T1000 (cell line): ENCODE data around the gene MAST3.
"Not testable (repeated sequence)": the region's sequence is repeated elsewhere in the genome, so short reads cannot be mapped to it uniquely, and the experiment has no call there.

Source experiments
- DNase-seq: peaks from one replicate; lab custom pipeline; 2025; ENCODE audit warnings: mixed read lengths; lab: John Stamatoyannopoulos, UW

MAST3 gene

DNA sequence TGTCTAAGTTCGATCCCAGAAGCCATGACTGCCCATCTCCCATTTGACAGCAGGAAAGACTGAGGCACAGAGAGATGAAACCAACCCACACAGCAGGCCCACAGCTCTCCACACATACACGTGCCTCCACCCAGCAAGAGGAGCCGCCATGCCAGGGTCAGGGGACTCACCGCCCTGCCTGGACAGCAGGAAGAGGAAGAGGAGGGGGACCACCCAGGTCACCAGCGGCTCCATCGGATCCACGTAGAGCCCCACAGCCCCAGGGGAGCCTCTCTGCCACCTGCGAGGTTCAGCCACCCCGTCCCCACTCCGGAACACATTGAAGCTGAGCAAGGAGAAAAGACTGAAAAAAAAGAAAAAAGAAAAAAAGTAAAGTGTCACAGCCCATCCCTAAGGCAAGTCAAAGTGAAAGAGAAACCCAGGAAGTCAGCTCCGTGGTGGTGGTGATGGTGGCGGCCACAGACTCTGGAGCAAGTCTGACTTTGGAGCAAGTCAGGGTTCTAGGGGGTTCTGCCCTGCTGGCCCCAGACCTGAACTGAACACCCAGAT, 10.9 kb upstream of the MAST3 start, which contains the start of gene IL12RB1:
TSS of gene IL12RB1 (minus strand) at position 345 of the 549 bp plus-strand sequence. CDS start at position 234, 111 bp downstream.
- no peak for DNase-seq

DNA sequence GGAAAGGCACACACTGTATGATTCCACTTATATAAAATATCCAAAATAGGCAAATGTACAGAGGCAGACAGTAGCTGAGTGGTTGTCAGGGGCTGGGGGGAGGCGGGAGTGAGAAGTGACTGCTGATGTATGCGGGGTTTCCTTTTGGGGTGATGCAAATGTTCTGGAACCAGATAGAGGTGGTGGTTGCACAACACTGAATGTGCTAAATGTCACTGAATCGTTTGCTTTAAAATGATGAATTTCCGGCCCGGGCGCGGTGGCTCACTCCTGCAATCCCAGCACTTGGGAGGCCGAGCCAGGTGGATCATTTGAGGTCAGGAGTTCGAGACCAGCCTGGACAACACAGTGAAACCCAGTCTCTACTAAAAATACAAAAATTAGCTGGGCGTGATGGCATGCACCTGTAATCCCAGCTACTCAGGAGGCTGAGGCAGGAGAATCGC, 8.5 kb upstream of the MAST3 start:
- not testable (repeated sequence) for DNase-seq

- no peak for DNase-seq
Measured at GRCh38 chr19:18089726-18090125, 7.9 kb upstream of the MAST3 start.

DNA sequence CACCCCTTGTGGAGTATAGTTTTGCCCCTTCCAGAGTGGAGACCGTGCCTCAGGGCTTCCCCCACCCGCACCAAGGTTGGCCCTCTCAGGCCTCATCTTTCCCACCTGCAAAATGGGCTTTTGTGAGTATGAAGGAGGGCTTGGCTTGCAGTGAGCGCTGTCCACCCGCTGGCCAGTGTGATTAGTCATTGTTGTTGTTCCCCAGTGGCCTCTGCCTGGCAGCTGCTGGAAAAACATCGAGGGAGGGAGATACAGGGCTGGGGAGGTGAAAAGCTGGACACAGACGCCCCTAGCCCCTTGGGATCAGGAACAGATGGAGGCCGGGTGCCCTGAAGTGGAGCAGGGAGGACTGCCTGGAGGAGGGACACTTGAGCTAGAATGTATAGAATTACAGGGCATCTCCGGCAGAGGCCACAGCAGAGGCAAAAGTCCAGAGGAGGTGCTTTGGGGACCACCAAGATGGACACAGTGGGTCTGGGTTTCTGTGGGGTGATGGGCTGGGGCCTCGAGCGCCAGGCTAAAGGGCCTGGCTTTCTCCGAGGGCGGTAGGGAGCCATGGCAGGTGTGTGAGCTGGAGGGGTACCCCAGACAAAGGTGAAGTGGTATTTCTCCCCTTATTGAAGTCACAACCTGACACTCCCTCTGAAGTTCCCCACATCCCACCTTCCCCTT, 6.9 kb upstream of the MAST3 start:
- DNase-seq: no peak

DNA sequence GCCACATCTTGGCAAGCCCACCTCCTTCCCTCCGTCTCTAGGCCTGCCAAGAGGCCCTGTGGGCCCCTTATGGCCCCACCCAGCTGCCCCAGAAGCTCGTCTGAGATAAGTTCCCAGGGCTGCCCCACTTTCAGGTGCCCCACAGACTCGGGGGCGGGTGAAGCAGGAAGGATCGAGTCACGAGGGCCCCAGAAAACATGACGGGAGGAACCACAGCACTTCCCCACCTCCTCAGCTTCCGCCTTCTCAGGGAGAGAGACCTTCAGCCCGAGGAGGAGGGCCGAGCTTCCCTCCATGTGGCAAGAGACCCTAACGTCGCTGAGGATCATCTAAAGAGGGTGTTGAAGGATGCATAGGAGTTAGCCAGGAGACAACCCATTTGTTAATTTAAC, 6.4 kb upstream of the MAST3 start:
- DNase-seq: no peak

- DNase-seq: no peak
Measured at GRCh38 chr19:18093439-18094161, 4.0 kb upstream of the MAST3 start.

- DNase-seq: no peak
Measured at GRCh38 chr19:18096258-18096657, 1.3 kb upstream of the MAST3 start.

DNA sequence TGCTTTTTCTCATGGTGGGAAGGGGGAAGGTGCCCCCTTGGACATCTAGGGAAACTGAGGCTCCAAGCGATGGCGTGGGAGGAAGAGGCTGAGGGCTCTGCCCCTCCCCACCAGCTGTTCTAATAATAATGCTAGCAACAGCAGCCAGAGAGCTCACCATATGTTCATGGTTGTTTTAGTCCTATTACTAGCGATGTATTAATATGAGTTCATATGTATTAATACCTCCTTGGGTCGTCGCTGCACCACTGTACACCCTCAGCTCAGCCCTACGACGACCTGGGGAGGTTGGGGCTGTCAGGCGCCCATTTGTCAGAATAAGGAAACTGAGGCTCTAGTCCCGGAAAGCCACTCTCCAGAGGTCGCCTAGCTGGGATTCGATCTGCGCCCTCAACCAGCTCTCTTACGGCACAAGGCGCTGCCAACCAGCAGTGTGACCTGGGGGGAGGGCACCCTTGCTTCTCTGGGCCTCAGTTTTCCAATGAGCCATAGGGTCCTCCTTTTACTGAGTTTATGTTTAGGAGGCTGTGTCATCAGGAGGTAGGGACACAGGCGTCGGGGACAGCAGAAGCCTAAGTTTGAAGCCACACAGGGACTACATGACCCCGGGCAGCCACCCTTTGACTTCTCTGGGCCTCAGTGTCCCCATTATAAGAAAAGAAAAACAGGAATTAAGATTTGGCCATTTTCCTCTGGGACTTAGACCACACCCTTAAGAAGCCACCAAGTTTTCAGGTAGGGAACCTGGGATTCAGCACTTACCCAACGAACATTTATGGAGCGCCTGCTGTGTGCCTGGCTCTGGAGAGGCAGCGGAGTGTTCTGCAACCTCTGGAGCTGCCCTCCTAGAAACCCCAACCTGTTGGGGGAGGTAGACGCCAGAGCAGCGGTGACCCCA, 664 bp downstream of the MAST3 start:
- no peak for DNase-seq

DNA sequence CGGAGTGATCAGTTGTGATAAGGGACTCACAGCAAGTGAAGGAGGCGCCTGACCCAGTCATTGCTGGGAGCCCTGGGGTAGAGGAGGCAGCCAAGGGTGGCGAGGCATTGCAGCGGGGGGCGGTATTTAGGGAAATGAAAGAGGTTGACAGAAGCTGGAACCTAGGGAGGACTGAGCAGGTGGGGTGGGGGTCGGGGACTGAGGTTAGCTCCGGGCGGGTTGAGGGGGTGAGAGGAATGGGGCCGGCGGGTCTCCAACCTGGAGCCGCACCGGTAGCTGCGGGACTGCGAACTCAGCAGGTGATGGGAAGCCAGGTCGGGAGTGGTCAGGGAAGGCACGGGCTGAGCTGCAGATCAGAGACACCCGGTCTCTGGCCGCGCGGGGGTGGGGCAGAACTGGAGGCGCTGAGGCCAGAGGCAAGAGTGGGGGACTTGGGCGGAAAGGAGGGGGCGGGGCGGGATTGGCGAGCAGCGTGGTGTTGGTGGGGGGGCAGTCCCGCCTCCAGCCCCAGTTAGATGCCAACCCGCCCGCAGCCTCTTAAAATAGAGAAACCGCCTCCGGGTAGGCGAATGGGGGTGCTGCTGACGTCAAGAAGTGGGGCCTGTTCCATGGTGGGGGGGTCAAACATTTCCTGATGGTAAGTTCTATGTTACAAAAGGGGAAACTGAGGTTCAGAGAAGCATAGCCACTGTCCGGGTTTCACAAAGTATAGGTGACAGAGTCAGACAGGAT, 1.5 kb downstream of the MAST3 start:
- no peak for DNase-seq

- DNase-seq: no peak
Measured at GRCh38 chr19:18099623-18099995, 2.0 kb downstream of the MAST3 start.

DNA sequence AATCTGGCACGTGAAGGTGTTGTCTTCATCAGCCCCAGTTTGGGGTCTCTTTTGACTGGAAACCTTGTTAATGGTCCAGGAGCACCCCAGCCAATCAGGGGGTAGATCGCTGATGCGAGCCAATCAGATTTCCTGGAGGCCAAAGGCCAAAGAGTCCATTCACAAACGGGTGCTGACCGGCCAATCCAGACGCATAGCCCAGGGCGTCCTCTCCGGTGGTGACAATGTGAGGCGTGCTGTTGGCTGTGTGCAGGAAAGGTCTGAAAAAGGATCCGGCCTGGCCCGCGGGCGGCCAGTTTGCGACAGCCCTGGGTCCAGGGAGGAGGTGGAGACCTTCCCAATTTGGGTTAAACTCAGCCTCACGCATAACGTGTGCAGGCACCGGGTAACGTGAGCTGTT, 3.1 kb downstream of the MAST3 start:
- no peak for DNase-seq

DNA sequence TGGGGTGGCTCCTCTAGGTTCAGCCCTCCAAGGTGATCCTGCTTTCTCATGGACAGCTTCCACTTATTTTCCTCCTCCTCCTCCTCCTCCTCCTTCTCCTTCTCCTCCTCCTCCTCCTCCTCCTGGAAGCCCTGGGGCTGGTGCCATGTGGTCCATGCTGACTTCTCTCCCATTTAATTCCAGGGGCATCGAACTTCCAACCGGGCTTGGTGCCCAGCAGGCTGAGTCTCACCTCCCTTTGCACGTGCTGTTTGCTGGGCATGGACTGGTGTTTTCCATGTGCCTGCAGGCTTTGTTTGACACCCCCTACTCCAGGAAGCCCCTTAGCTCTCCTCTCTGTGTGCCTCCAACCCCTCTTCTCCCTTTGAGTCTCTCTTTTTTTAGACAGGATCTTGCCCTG, 3.7 kb downstream of the MAST3 start:
- no peak for DNase-seq

GRCh38 chr19:18102916-18103542, 5.5 kb downstream of the MAST3 start:
- no peak for DNase-seq

DNA sequence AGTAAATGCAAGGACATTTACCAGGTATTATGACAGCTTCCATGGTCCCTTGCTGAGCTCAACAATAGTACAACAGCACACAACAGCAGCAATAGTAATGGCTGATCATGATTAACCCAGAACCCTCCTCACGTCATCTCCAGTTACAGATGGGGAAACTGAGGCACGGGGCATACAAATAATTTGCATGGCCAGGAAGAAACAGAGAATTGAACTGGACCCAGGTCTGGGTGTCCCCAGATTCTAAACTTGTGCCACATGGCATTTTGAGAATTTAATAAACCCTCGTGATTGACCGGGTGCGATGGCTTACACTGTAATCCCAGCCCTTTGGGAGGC, 7.2 kb downstream of the MAST3 start:
- DNase-seq: no peak

- DNase-seq: not testable (repeated sequence)
Measured at GRCh38 chr19:18105259-18105658, 7.7 kb downstream of the MAST3 start.

- DNase-seq: no peak
Measured at GRCh38 chr19:18107235-18107634, 9.7 kb downstream of the MAST3 start.

- no peak for DNase-seq
Measured at GRCh38 chr19:18108897-18109296, 11.3 kb downstream of the MAST3 start.

DNA sequence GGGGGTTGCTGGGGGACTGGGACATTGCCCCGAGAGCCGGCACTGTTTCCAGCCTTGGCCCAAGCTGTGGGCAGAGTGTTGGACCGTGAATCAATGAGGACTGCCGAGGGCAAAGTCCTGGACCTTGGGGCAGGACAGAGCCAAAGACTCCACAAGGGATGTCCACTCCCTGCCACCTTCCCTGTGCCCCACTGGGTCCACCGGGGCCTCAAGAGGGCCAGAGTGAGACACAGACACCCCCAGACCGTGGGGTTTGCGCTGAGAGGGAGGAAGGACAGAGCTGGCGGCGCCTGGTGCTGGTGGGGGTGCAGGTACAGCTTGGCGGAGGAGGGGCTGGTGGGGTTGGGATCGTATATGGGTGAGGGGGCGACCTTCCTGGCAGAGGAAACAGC, 11.8 kb downstream of the MAST3 start:
- no peak for DNase-seq

GRCh38 chr19:18109733-18110608, 12.4 kb downstream of the MAST3 start:
- DNase-seq: no peak

DNA sequence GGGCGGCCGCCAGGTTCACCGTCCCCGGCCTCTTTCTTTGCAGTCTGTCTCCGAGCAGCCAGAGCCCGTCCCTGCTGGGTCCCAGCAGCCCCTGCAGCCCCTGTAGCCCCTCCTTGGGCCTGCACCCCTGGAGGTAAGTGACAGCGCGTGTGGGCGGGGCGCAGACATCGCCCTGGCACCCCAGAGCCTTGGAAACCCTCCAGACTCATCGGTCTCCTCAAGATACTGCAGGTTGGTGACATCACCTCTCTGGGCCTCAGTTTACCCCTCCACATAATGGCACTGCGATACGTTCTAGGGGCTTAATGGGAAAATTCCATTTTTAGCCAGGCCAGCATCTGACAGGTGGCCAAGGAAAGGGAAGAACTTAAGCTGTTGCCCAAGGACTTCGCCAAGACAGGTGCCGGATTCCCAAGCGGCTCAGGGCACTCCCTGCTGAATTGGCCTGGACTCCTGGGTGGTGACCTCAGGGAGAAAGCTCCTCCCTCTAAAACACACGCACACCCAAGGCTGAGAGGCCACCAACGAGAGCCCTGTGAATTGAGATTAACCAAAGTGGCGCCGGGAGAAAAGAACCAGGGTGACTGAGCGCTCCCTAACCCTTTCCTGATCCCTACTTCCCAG, 13.1 kb downstream of the MAST3 start:
- no peak for DNase-seq
